Measurements from ENCODE around the gene RIMBP2. TPM values are rescaled to one million over a fixed set of nuclear protein-coding genes. Genes with fewer than 3 reads are reported as not detected.

Gene RIMBP2
- total RNA-seq, 1 donor from 2014 or later = not detected

GRCh38 chr12:130707571-130707891 is 8.6 kb downstream of the RIMBP2 start:
- no peak overlapping the region for H3K27ac ChIP-seq (replicated peaks)
- TF ChIP-seq CTCF (IDR thresholded peaks at IDR 0.05; ENCODE audit: borderline replicate concordance) = no peak
- intact Hi-C loops (cut with micrococcal nuclease) = no loop called here
- DNase-seq = no peak
- no peaks in the 10 kb centered on the region for H3K36me3 ChIP-seq
- no peaks in the 10 kb centered on the region for H3K9me3 ChIP-seq (replicated peaks)
- no peaks in the 10 kb centered on the region for H3K4me1 ChIP-seq
- no peak overlapping the region for H3K4me3 ChIP-seq
- peaks cover 100% of the 10 kb centered on the region for H3K27me3 ChIP-seq (ENCODE audit: low read depth)

GRCh38 chr12:130706885-130707570 is 9.1 kb downstream of the RIMBP2 start:
- peaks cover 100% of the 10 kb centered on the region for H3K27me3 ChIP-seq (ENCODE audit: low read depth)
- TF ChIP-seq CTCF (IDR thresholded peaks at IDR 0.05; ENCODE audit: borderline replicate concordance) = no peak
- no peaks in the 10 kb centered on the region for H3K9me3 ChIP-seq (replicated peaks)
- no peak overlapping the region for H3K4me3 ChIP-seq
- H3K36me3 ChIP-seq = no peaks in the 10 kb centered on the region
- DNase-seq = no peak
- intact Hi-C loops (cut with micrococcal nuclease) = no loop called here
- H3K27ac ChIP-seq (replicated peaks) = no peak overlapping the region
- no peaks in the 10 kb centered on the region for H3K4me1 ChIP-seq

DNA sequence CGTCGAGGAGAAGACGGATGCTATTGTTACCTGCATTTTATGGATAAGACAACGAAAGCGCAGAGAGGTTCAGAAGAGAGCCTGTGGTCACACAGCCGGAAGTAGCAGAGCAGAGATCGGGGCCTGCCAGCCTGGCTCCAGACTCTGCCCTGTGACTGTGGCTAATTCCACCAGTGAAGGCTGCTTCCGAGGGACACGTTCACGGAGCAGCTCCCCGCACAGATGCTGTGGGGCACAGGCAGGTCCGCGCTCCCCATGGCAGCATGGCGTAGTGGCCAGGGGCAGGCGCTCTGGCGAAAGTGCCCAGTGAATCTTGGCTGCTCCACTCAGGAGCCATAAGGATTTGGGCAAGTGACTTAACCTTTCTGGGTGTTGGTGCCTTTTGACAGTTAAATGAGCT is 9.8 kb downstream of the RIMBP2 start:
- intact Hi-C loops (cut with micrococcal nuclease) = no loop called here
- Histone ChIP-seq H3K36me3 (no peaks in the 10 kb centered on the region), H3K27me3 (ENCODE audit: low read depth) (peaks cover 100% of the 10 kb centered on the region), H3K4me3 (no peak overlapping the region), H3K27ac (replicated peaks) (no peak overlapping the region), H3K9me3 (replicated peaks) (no peaks in the 10 kb centered on the region), H3K4me1 (no peaks in the 10 kb centered on the region)
- no peak for TF ChIP-seq CTCF (IDR thresholded peaks at IDR 0.05; ENCODE audit: borderline replicate concordance)
- no peak for DNase-seq

- H3K9me3 ChIP-seq (replicated peaks) = no peaks in the 10 kb centered on the region
- no peaks in the 10 kb centered on the region for H3K4me1 ChIP-seq
- no peak overlapping the region for H3K27ac ChIP-seq (replicated peaks)
- no peak for DNase-seq
- intact Hi-C loops (cut with micrococcal nuclease) = no loop called here
- peaks cover 94% of the 10 kb centered on the region for H3K27me3 ChIP-seq (ENCODE audit: low read depth)
- no peaks in the 10 kb centered on the region for H3K36me3 ChIP-seq
- TF ChIP-seq CTCF (IDR thresholded peaks at IDR 0.05; ENCODE audit: borderline replicate concordance) = no peak
- H3K4me3 ChIP-seq = no peak overlapping the region
Measured at GRCh38 chr12:130705178-130705822, 10.8 kb downstream of the RIMBP2 start.

DNA sequence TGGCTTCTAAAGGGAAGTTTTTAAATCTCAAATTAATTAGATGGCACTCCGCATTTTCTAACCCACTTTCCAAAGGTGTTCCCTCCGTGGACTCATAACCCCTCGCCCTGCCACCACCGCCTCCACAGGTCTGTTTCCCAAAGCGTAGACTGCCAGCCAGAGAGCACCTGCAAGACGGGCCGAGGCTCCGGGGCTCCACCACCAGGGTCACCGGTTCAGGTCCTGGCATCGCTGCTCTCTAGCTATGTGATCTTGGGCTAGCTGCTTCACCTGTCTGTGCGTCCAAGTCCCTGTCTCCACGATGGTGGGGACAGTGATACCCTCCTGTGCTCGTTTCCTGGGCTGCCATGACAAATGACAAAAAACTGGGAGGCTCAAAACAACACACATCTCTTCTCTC is 11.5 kb downstream of the RIMBP2 start:
- Histone ChIP-seq H3K27ac (replicated peaks) (no peak overlapping the region), H3K36me3 (no peaks in the 10 kb centered on the region), H3K4me3 (no peak overlapping the region), H3K27me3 (ENCODE audit: low read depth) (peaks cover 88% of the 10 kb centered on the region), H3K4me1 (no peaks in the 10 kb centered on the region), H3K9me3 (replicated peaks) (no peaks in the 10 kb centered on the region)
- intact Hi-C loops (cut with micrococcal nuclease) = no loop called here
- TF ChIP-seq CTCF (IDR thresholded peaks at IDR 0.05; ENCODE audit: borderline replicate concordance) = no peak
- no peak for DNase-seq

Measured in left ventricle myocardium inferior (tissue), 1 donor.